Duodenal mucosa (tissue), 2 donors: ENCODE data around the gene RILPL1.
"Not testable (repeated sequence)": the region's sequence is repeated elsewhere in the genome, so short reads cannot be mapped to it uniquely, and the experiment has no call there.

Experiments used
- H3K27ac ChIP-seq: one replicate; pipeline ENCODE4 v1.7.0; 2013; ENCODE audit warnings: low read depth, low read length
- H3K27me3 ChIP-seq, 2 donors: one replicate each; pipeline ENCODE4 v1.7.0; 2013; ENCODE audit warnings: low read length in 2 of 2, control low read depth in 1 of 2; ENCODE audit not compliant: insufficient read depth in 2 of 2, control insufficient read depth in 1 of 2
- H3K36me3 ChIP-seq, 2 donors: one replicate each; pipeline ENCODE4 v1.7.0; 2013; ENCODE audit warnings: low read length in 2 of 2, control low read depth in 1 of 2; ENCODE audit not compliant: insufficient read depth in 2 of 2, control insufficient read depth in 1 of 2
- H3K4me1 ChIP-seq, 2 donors: one replicate each; pipeline ENCODE4 v1.7.0; 2013; ENCODE audit warnings: low read length in 2 of 2, control low read depth in 1 of 2; ENCODE audit not compliant: insufficient read depth in 2 of 2, control insufficient read depth in 1 of 2
- H3K4me3 ChIP-seq, 2 donors: one replicate each; pipeline ENCODE4 v1.7.0; 2013; ENCODE audit warnings: low read length in 2 of 2, low read depth in 1 of 2
- H3K9ac ChIP-seq, 2 donors: one replicate each; pipeline ENCODE4 v1.7.0; 2013; ENCODE audit warnings: low read length in 2 of 2, low read depth in 1 of 2
- H3K9me3 ChIP-seq, 2 donors: one replicate each; pipeline ENCODE4 v1.7.0; 2013; ENCODE audit warnings: low read length in 2 of 2, control low read depth in 1 of 2; ENCODE audit not compliant: control insufficient read depth in 1 of 2

The RILPL1 gene

GRCh38 chr12:123483602-123484248 lies 49.8 kb downstream of the RILPL1 start:
- Histone ChIP-seq H3K4me3 (no peak overlapping the region), H3K9ac (no peak overlapping the region), H3K27ac (no peak overlapping the region), H3K9me3 (no peaks in the 10 kb centered on the region), H3K4me1 (peaks cover 0 to 5% of the 10 kb centered on the region in 2 donors), H3K27me3 (no peaks in the 10 kb centered on the region), H3K36me3 (peaks cover 0 to 3% of the 10 kb centered on the region in 2 donors)

GRCh38 chr12:123482876-123483275 lies 50.6 kb downstream of the RILPL1 start:
- Histone ChIP-seq H3K27me3 (no peaks in the 10 kb centered on the region), H3K9ac (no peak overlapping the region), H3K27ac (no peak overlapping the region), H3K4me3 (no peak overlapping the region), H3K9me3 (no peaks in the 10 kb centered on the region), H3K36me3 (peaks cover 0 to 3% of the 10 kb centered on the region in 2 donors), H3K4me1 (peaks cover 0 to 5% of the 10 kb centered on the region in 2 donors)

- H3K27ac ChIP-seq, H3K36me3 ChIP-seq, H3K4me1 ChIP-seq, H3K27me3 ChIP-seq, H3K4me3 ChIP-seq, H3K9me3 ChIP-seq, H3K9ac ChIP-seq: not testable (repeated sequence)
These were observed 52.3 kb downstream of the RILPL1 start for GRCh38 chr12:123481251-123481650.

GRCh38 chr12:123479442-123480180 lies 53.9 kb downstream of the RILPL1 start:
- Histone ChIP-seq H3K9ac (peak overlapping the region; percentile 22 to 31), H3K4me3 (peak overlapping the region; percentile 7 to 31), H3K27me3 (no peaks in the 10 kb centered on the region), H3K4me1 (peaks cover 0 to 5% of the 10 kb centered on the region in 2 donors), H3K27ac (peak overlapping the region; percentile 30), H3K9me3 (no peaks in the 10 kb centered on the region), H3K36me3 (peaks cover 0 to 3% of the 10 kb centered on the region in 2 donors)

- H3K9me3 ChIP-seq = no peaks in the 10 kb centered on the region
- no peak overlapping the region for H3K27ac ChIP-seq
- no peak overlapping the region for H3K9ac ChIP-seq
- no peaks in the 10 kb centered on the region for H3K27me3 ChIP-seq
- peaks cover 0 to 5% of the 10 kb centered on the region in 2 donors for H3K4me1 ChIP-seq
- peaks cover 0 to 2% of the 10 kb centered on the region in 2 donors for H3K36me3 ChIP-seq
- no peak overlapping the region for H3K4me3 ChIP-seq
These were observed 54.8 kb downstream of the RILPL1 start for GRCh38 chr12:123478762-123479161.

GRCh38 chr12:123478069-123478468 lies 55.5 kb downstream of the RILPL1 start:
- Histone ChIP-seq H3K4me1 (peaks cover 0 to 5% of the 10 kb centered on the region in 2 donors), H3K9me3 (no peaks in the 10 kb centered on the region), H3K27ac (no peak overlapping the region)

GRCh38 chr12:123475246-123475703 lies 58.2 kb downstream of the RILPL1 start:
- Histone ChIP-seq H3K9me3 (no peaks in the 10 kb centered on the region), H3K9ac (no peak overlapping the region), H3K36me3 (peaks cover 11 to 20% of the 10 kb centered on the region in 2 donors), H3K4me3 (no peak overlapping the region), H3K4me1 (peaks cover 0 to 5% of the 10 kb centered on the region in 2 donors), H3K27me3 (no peaks in the 10 kb centered on the region), H3K27ac (no peak overlapping the region)

More at GRCh38 chr12:123478069-123478468, 55.5 kb downstream of the RILPL1 start:
- H3K4me3 ChIP-seq = no peak overlapping the region
- no peak overlapping the region for H3K9ac ChIP-seq
- no peaks in the 10 kb centered on the region for H3K27me3 ChIP-seq
- H3K36me3 ChIP-seq = no peaks in the 10 kb centered on the region

- Histone ChIP-seq H3K9me3 (no peaks in the 10 kb centered on the region), H3K9ac (no peak overlapping the region), H3K27ac (no peak overlapping the region), H3K4me1 (peaks cover 0 to 4% of the 10 kb centered on the region in 2 donors), H3K36me3 (peaks cover 11 to 20% of the 10 kb centered on the region in 2 donors), H3K4me3 (no peak overlapping the region), H3K27me3 (no peaks in the 10 kb centered on the region)
These were observed 58.9 kb downstream of the RILPL1 start for GRCh38 chr12:123474485-123475245.

GRCh38 chr12:123472438-123472849 lies 61.1 kb downstream of the RILPL1 start:
- Histone ChIP-seq H3K27me3 (no peaks in the 10 kb centered on the region), H3K36me3 (peaks cover 11 to 24% of the 10 kb centered on the region in 2 donors), H3K9me3 (no peaks in the 10 kb centered on the region)

More at GRCh38 chr12:123472438-123472849, 61.1 kb downstream of the RILPL1 start:
- Histone ChIP-seq H3K9ac (no peak overlapping the region), H3K4me3 (no peak overlapping the region), H3K4me1 (no peaks in the 10 kb centered on the region), H3K27ac (no peak overlapping the region)
